ENCODE measurements around the gene COL1A1. TPM values are rescaled to one million over a fixed set of nuclear protein-coding genes. Genes with fewer than 3 reads are reported as not detected.

COL1A1 gene
- total RNA-seq, 4 donors from 2014 or later, result 14.3 to 109 (median 36.6) TPM

DNA sequence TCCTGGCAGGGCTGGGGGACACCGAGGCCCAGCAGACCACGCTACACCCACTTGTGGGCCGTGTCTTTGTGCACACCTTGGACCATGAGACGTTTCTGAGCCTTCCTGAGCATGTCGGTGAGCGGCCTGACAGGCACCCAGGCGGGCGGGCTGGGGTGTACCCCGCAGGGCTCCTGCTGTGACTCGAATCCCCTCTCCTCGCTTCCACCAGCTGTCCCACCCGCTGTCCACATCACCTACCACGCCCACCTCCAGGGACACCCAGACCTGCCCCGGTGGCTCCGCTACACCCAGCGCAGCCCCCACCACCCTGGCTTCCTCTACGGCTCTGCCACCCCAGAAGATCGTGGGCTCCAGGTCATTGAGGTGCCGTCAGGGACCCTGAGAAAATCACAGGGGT is 34.1 kb downstream of the COL1A1 start:
- TF ChIP-seq, protein P1, sequence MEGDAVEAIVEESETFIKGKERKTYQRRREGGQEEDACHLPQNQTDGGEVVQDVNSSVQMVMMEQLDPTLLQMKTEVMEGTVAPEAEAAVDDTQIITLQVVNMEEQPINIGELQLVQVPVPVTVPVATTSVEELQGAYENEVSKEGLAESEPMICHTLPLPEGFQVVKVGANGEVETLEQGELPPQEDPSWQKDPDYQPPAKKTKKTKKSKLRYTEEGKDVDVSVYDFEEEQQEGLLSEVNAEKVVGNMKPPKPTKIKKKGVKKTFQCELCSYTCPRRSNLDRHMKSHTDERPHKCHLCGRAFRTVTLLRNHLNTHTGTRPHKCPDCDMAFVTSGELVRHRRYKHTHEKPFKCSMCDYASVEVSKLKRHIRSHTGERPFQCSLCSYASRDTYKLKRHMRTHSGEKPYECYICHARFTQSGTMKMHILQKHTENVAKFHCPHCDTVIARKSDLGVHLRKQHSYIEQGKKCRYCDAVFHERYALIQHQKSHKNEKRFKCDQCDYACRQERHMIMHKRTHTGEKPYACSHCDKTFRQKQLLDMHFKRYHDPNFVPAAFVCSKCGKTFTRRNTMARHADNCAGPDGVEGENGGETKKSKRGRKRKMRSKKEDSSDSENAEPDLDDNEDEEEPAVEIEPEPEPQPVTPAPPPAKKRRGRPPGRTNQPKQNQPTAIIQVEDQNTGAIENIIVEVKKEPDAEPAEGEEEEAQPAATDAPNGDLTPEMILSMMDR (IDR thresholded peaks at IDR 0.05; ENCODE audit: low read depth), result no peak

DNA sequence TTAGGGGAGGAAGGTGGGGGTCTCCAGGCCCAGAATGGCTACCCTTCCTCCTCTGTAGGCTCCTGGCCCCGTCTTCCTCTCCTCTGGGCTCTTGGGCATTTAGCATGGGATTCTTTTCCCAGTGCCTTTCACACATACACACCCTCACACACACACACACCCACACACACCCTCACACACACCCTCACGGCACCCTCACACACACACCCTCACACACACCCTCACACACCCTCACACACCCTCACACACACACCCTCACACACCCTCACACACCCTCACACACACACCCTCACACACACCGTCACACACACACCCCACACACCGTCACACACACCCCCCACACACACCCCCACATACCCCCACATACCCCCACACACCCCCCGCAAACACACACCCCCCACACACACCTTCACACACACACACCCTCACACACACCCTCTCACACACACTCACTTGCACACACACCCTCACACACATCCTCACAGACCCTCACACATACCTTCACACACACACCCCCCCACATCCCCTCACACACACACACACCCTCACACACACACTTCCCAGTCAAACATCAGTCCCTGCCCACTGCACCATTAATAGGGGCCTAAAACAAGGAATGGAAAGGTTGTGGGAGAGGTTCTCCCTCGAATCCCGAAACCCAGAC is 34.8 kb downstream of the COL1A1 start:
- TF ChIP-seq, protein P1 (IDR thresholded peaks at IDR 0.05; ENCODE audit: low read depth), result no peak

DNA sequence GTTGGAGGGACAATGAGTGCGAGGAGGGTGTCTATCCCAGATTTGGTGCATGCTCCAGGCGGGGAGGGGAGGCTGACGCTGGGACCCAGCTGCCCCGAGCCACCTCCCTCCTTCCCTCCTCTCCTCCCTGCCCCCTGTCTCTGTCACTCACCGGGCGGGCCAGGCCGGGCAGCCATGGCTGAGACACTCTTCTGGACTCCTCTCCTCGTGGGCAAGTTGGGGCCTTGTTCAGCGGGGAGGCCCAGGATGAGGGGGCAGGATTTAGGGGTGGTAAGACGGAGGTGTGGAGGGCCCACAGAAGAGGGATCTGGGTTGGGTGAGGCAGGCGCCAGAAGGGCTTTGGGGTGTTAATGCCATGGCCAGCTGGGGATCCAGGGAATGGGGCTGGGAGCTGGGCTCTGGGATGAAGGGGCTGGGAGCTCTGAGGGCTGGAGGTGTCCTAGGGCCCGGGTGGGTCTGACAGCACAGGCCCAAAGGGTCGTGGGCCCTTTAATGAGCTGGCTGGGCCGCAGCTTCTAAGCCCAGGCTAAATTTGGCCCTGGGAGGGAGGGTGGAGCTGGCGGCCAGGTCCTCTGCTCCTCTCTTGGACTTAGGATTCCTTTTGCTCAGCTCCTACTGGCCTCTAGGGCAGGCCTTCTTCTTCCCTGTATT is 35.4 kb downstream of the COL1A1 start, which contains the start of gene SGCA:
SGCA (plus strand) TSS at position 139 of the 651 bp plus-strand sequence; CDS start at position 175, 36 bp downstream.
- TF ChIP-seq, protein P1 (IDR thresholded peaks at IDR 0.05; ENCODE audit: low read depth), result no peak

DNA sequence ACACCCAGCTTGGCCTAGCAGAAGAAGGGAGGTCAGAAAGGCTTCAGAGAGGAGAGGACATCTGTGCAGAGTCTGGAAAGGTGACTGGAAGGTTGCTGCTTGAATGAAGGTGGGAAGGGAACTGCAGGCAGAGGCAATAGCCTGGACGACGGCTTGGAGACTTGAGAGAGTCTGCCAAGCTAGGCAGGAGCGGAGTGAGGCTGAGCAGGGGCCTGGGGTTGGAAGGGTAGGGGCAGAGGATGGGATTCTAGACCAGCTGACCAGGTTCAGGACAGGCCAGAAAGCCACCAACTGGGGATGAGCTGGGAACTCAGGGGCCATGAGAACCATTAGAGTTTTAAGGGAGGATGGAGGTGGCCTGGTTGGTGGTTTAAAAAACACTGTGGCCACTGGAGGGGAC is 36.0 kb downstream of the COL1A1 start:
- TF ChIP-seq, protein P1 (IDR thresholded peaks at IDR 0.05; ENCODE audit: low read depth), result no peak

DNA sequence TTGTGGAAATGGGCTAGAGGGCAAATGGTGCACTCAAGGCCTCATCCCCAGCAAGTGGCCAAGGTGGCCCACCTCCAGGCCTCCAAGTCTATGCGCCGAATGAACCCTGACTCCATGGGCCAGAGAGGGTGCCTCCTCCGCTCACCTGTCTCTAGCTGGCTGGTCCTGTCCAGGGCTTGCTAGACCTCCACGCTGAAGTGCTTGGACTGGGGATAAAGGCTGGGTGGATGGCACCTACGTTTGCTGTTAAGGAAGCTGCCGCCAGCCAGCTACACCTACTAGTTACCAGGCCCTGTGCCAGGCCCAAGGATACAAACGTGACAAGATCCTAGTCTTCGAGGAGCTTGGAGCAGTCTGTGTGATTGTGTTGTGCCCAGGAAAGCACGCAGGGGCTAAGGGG is 36.4 kb downstream of the COL1A1 start:
- TF ChIP-seq, protein P1 (IDR thresholded peaks at IDR 0.05; ENCODE audit: low read depth), result no peak

DNA sequence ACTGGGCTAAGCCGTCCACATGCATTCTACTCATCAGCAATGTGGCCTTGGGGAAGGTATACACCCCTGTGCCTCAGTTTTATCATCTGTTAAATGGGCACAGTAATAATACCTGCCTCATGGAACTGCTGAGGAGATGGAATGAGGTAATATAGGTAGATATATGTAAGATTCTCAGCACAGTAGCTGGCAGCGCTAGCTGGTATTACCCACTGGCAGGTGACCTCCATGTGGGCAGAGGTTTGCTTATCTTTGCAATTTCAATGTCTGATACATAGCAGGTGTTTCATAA is 36.8 kb downstream of the COL1A1 start:
- TF ChIP-seq, protein P1 (IDR thresholded peaks at IDR 0.05; ENCODE audit: low read depth), result no peak

DNA sequence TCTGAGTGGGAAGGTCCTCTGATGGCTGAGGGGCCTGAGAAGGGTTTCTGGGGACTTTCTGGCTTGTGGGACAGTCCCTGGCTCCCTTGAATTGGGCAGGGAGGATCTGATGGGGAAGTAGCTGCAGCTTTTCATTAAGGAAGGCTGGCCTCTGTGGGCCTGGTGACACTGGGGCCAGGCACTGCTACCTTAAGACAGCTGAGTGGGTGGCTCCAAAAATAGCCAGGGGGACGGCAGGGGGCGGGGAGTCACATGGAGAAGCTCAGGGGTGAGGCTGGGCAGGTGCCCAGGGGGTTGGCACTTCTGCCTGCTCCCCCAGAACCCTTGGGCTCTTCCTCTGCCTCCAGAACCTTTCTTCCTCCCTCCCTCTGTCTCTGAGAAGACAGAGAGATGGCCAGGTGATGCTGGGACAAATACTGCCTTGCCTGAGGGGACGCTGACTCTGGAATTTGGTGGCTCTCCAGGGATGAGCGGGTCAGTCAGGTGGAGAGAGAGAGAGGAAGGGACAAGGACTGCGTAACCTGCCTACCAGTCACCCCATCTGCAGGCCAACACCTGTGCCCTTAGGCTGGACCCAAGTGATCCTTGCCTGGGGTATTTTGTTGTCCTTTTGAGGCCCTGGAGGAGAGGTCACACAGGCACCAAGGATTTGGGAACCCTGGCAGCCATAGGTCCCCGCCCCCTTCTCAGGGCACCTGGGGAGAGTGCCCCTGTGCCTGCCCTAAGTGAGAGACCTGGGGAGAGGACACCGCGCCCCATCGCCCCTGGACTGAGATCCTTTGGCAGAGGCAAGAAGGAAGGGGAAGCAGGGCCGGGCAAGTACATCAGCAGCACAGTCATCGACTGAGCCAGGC is 37.4 kb downstream of the COL1A1 start:
- TF ChIP-seq, protein P1 (IDR thresholded peaks at IDR 0.05; ENCODE audit: low read depth), result no peak
